Suprapubic skin (tissue), 4 donors: ENCODE results near the gene PFN3. TPM values are rescaled to one million over a fixed set of nuclear protein-coding genes. Genes with fewer than 3 reads are reported as not detected.

ENCODE experiments used
- DNase-seq, 2 donors: peaks; one replicate each; pipeline ENCODE4 v3.0.0-alpha.2; 2019; ENCODE audit warnings: low spot score in 2 of 2
- H3K27ac ChIP-seq: fragments of 200-600 bp; sonication (generic); one replicate; pipeline ENCODE4 v1.5.1; 2019
- H3K27me3 ChIP-seq: fragments of 200-600 bp; sonication (generic); one replicate; pipeline ENCODE4 v1.5.1; 2019
- H3K36me3 ChIP-seq: fragments of 200-600 bp; sonication (generic); one replicate; pipeline ENCODE4 v1.5.1; 2019
- H3K4me1 ChIP-seq: fragments of 200-600 bp; sonication (generic); one replicate; pipeline ENCODE4 v1.5.1; 2019
- H3K4me3 ChIP-seq: fragments of 200-600 bp; sonication (generic); one replicate; pipeline ENCODE4 v1.5.1; 2019; ENCODE audit warnings: mild to moderate bottlenecking
- H3K9me3 ChIP-seq: fragments of 200-600 bp; sonication (generic); one replicate; pipeline ENCODE4 v1.5.1; 2019
- CTCF ChIP-seq, 2 donors: fragments of 200-600 bp in 1 of 2; fragments of 450-650 bp in 1 of 2; sonication (generic) in 1 of 2; IDR thresholded peaks; one replicate each; pipeline ENCODE4 v1.5.1; 2016 to 2019; ENCODE audit warnings: antibody characterized with exemption in 2 of 2, mild to moderate bottlenecking in 1 of 2, moderate library complexity in 1 of 2
- EP300 ChIP-seq: sonication (generic); formaldehyde crosslinking; IDR thresholded peaks from one replicate; pipeline ENCODE4 v1.6.1; 2017; ENCODE audit warnings: antibody characterized with exemption
- POLR2A ChIP-seq, 2 donors: fragments of 450-650 bp; IDR thresholded peaks; one replicate each; pipeline ENCODE4 v1.6.1; 2017; ENCODE audit warnings: antibody characterized with exemption in 2 of 2, mild to moderate bottlenecking in 2 of 2, moderate library complexity in 2 of 2
- POLR2AphosphoS5 ChIP-seq, 3 donors: sonication (generic); formaldehyde crosslinking; IDR thresholded peaks; one replicate each; pipeline ENCODE4 v1.6.1; 2017; ENCODE audit warnings: antibody characterized with exemption in 3 of 3
- WGBS: methylation state at CpG from one replicate; pipeline ENCODE4 v1.1.5; 2018; 5-methylcytosine and 5-hydroxymethylcytosine counted together
- total RNA-seq, 4 donors: library from RNA; depleted of rRNA; stranded (reverse); fragments of >200 nt; gene quantifications; one replicate each; pipeline ENCODE4 v1.1.0, GENCODE V29; 2016

PFN3 gene
- total RNA-seq, 4 donors from 2014 or later: not detected

GRCh38 chr5:177404641-177405179, 4.2 kb upstream of the PFN3 start:
- Histone ChIP-seq H3K36me3 (no peaks in the 10 kb centered on the region), H3K27ac (no peak overlapping the region), H3K9me3 (no peaks in the 10 kb centered on the region), H3K4me1 (peaks cover 40% of the 10 kb centered on the region), H3K27me3 (peaks cover 38% of the 10 kb centered on the region), H3K4me3 (peak overlapping the region; percentile 53)
- WGBS: 47% methylated on average over 14 of the region's 16 CpGs
- TF ChIP-seq POLR2AphosphoS5 (IDR thresholded peaks at IDR 0.05) (no peak), CTCF (IDR thresholded peaks at IDR 0.05) (no peak), POLR2A (IDR thresholded peaks at IDR 0.05) (no peak), EP300 (no peak)
- DNase-seq: peak in 1 of 2 donors; percentile 73

- peaks cover 41% of the 10 kb centered on the region for H3K4me1 ChIP-seq
- TF ChIP-seq POLR2AphosphoS5 (IDR thresholded peaks at IDR 0.05) (peak in 1 of 3 donors; percentile 36), EP300 (no peak), CTCF (IDR thresholded peaks at IDR 0.05) (peak; percentile 19 to 80), POLR2A (IDR thresholded peaks at IDR 0.05) (no peak)
- 0% methylated on average over 14 of the region's 93 CpGs for WGBS
Observed at GRCh38 chr5:177403792-177404640, 3.6 kb upstream of the PFN3 start.

GRCh38 chr5:177403102-177403791, 2.8 kb upstream of the PFN3 start:
- Histone ChIP-seq H3K9me3 (no peaks in the 10 kb centered on the region), H3K36me3 (no peaks in the 10 kb centered on the region), H3K27me3 (peaks cover 45% of the 10 kb centered on the region), H3K4me3 (peak overlapping the region; percentile 53), H3K4me1 (peaks cover 41% of the 10 kb centered on the region), H3K27ac (peak overlapping the region; percentile 39)
- no peak for TF ChIP-seq POLR2AphosphoS5 (IDR thresholded peaks at IDR 0.05)
- no peak for TF ChIP-seq CTCF (IDR thresholded peaks at IDR 0.05)
- TF ChIP-seq POLR2A (IDR thresholded peaks at IDR 0.05): no peak
- TF ChIP-seq EP300: no peak
- WGBS: 3% methylated on average over 6 of the region's 61 CpGs
- no peak for DNase-seq

More at GRCh38 chr5:177403792-177404640, 3.6 kb upstream of the PFN3 start:
- Histone ChIP-seq H3K4me3 (peak overlapping the region; percentile 53), H3K36me3 (no peaks in the 10 kb centered on the region), H3K9me3 (no peaks in the 10 kb centered on the region), H3K27me3 (peaks cover 45% of the 10 kb centered on the region), H3K27ac (no peak overlapping the region)
- DNase-seq: peak; percentile 90 to 92

- Histone ChIP-seq H3K36me3 (no peaks in the 10 kb centered on the region), H3K27ac (no peak overlapping the region), H3K9me3 (no peaks in the 10 kb centered on the region), H3K4me3 (peak overlapping the region; percentile 53), H3K27me3 (peaks cover 53% of the 10 kb centered on the region), H3K4me1 (peaks cover 41% of the 10 kb centered on the region)
- TF ChIP-seq CTCF (IDR thresholded peaks at IDR 0.05) (peak in 1 of 2 donors; percentile 52), POLR2AphosphoS5 (IDR thresholded peaks at IDR 0.05) (no peak)
- peak in 1 of 2 donors; percentile 82 for DNase-seq
- 1% methylated on average over 21 of the region's 49 CpGs for WGBS
Observed at GRCh38 chr5:177402271-177403043, 2.0 kb upstream of the PFN3 start.
